ENCODE results near the gene USP17L15.
"Not testable (repeated sequence)": the region's sequence is repeated elsewhere in the genome, so short reads cannot be mapped to it uniquely, and the experiment has no call there.

DNA sequence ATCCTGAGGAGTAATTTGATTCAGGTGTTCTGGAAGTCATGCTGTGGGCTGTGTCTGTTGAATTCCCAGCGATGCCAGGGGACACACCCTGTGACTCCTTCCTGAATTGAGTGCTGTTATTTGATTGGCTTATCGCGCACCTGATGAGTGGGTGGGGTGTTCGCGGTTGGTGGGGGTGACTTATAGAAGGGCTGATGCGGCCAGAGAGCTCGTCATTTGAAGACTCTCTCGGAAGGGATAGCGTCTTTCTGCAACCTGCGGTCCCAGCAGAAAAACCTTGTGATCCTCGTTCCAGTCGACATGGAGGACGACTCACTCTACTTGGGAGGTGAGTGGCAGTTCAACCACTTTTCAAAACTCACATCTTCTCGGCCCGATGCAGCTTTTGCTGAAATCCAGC, 33.1 kb downstream of the USP17L15 start, which contains the start of gene USP17L22:
- TF ChIP-seq MAZ (IDR thresholded peaks at IDR 0.05; ENCODE audit: borderline replicate concordance, low read depth, low read length); MAZ (CRISPR knock-in tag; IDR thresholded peaks at IDR 0.05; ENCODE audit: low read depth); ZNF274 (CRISPR knock-in tag; IDR thresholded peaks at IDR 0.05); POLR2A (IDR thresholded peaks at IDR 0.05; ENCODE audit: insufficient read depth in 1 of 2, low read depth in 2 of 2, low read length in 2 of 2); KAT8 (CRISPR knock-in tag; IDR thresholded peaks at IDR 0.05); TRIM24 (CRISPR knock-in tag; IDR thresholded peaks at IDR 0.05); SP1 (IDR thresholded peaks at IDR 0.05); SP1 (CRISPR knock-in tag; IDR thresholded peaks at IDR 0.05); ZMYM4 (CRISPR knock-in tag; IDR thresholded peaks at IDR 0.05): not testable (repeated sequence)
- TF ChIP-seq, protein P1, sequence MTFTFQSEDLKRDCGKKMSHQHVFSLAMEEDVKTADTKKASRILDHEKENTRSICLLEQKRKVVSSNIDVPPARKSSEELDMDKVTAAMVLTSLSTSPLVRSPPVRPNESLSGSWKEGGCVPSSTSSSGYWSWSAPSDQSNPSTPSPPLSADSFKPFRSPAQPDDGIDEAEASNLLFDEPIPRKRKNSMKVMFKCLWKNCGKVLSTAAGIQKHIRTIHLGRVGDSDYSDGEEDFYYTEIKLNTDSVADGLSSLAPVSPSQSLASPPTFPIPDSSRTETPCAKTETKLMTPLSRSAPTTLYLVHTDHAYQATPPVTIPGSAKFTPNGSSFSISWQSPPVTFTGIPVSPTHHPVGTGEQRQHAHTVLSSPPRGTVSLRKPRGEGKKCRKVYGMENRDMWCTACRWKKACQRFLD (CRISPR knock-in tag; IDR thresholded peaks at IDR 0.05; ENCODE audit: borderline replicate concordance), result not testable (repeated sequence)
- TF ChIP-seq, protein P2, sequence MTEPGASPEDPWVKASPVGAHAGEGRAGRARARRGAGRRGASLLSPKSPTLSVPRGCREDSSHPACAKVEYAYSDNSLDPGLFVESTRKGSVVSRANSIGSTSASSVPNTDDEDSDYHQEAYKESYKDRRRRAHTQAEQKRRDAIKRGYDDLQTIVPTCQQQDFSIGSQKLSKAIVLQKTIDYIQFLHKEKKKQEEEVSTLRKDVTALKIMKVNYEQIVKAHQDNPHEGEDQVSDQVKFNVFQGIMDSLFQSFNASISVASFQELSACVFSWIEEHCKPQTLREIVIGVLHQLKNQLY (CRISPR knock-in tag; IDR thresholded peaks at IDR 0.05), result not testable (repeated sequence)
- TF ChIP-seq, protein P3, sequence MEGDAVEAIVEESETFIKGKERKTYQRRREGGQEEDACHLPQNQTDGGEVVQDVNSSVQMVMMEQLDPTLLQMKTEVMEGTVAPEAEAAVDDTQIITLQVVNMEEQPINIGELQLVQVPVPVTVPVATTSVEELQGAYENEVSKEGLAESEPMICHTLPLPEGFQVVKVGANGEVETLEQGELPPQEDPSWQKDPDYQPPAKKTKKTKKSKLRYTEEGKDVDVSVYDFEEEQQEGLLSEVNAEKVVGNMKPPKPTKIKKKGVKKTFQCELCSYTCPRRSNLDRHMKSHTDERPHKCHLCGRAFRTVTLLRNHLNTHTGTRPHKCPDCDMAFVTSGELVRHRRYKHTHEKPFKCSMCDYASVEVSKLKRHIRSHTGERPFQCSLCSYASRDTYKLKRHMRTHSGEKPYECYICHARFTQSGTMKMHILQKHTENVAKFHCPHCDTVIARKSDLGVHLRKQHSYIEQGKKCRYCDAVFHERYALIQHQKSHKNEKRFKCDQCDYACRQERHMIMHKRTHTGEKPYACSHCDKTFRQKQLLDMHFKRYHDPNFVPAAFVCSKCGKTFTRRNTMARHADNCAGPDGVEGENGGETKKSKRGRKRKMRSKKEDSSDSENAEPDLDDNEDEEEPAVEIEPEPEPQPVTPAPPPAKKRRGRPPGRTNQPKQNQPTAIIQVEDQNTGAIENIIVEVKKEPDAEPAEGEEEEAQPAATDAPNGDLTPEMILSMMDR (CRISPR knock-in tag; IDR thresholded peaks at IDR 0.05), result not testable (repeated sequence)
